GM10248 (cell line): Measurements from ENCODE around the gene CACFD1.

Source experiments
- CTCF ChIA-PET: fragments of 300-600 bp; sonication (Branson Sonifier 250); formaldehyde crosslinking; extraction: SDS; loops from one replicate; lab custom pipeline; 2021; ENCODE audit warnings: antibody characterized with exemption; lab: Yijun Ruan, JAX
- POLR2A ChIA-PET: fragments of 350-650 bp; sonication (Branson Sonifier 250); formaldehyde crosslinking; extraction: SDS; loops from one replicate; lab custom pipeline; 2020; ENCODE audit warnings: antibody characterized with exemption; lab: Yijun Ruan, JAX
- DNase-seq: peaks from one replicate; pipeline ENCODE4 v3.0.0; 2012; ENCODE audit errors: extremely low spot score
- CTCF ChIP-seq: IDR thresholded peaks from 2 replicates; pipeline ENCODE4 v1.5.1; 2012; ENCODE audit warnings: mild to moderate bottlenecking, low read depth; ENCODE audit errors: extremely low read depth, missing control alignments, control extremely low read depth

The CACFD1 gene

GRCh38 chr9:133437753-133438531 is 21.8 kb upstream of the CACFD1 start:
- POLR2A ChIA-PET, result no interaction called here
- peak; percentile 69 for DNase-seq
- CTCF ChIA-PET, result interaction anchor here (0.9 to 1.4 kb wide), 5 partner anchors 16 to 49 kb away, joined by 3 to 5 read pairs (median 3); partner anchors contain the start of gene ADAMTS13
- TF ChIP-seq CTCF, result peak; percentile 38

GRCh38 chr9:133439337-133439736 is 20.4 kb upstream of the CACFD1 start:
- DNase-seq, result no peak
- POLR2A ChIA-PET, result no interaction called here
- CTCF ChIA-PET, result interaction anchor here (1.6 kb wide), 1 partner anchor 9 kb away, joined by 4 read pairs; no protein-coding TSS in a partner anchor
- no peak for TF ChIP-seq CTCF

- DNase-seq, result peak; percentile 85
- ChIA-PET POLR2A (no interaction called here), CTCF (interaction anchor here (1.6 kb wide), 1 partner anchor 11 kb away, joined by 4 read pairs; no protein-coding TSS in a partner anchor)
- no peak for TF ChIP-seq CTCF
Observed at GRCh38 chr9:133440874-133441273, 18.9 kb upstream of the CACFD1 start.

GRCh38 chr9:133441571-133441970 is 18.2 kb upstream of the CACFD1 start:
- TF ChIP-seq CTCF, result no peak
- ChIA-PET POLR2A (no interaction called here), CTCF (no interaction called here)
- no peak for DNase-seq

- ChIA-PET POLR2A (no interaction called here), CTCF (interaction anchor here (1.0 to 1.1 kb wide), 3 partner anchors 13 to 300 kb away, joined by 3 to 4 read pairs (median 3); no protein-coding TSS in a partner anchor)
- no peak for DNase-seq
- TF ChIP-seq CTCF, result no peak
Observed at GRCh38 chr9:133443248-133443647, 16.5 kb upstream of the CACFD1 start.

- no peak for DNase-seq
- no peak for TF ChIP-seq CTCF
- CTCF ChIA-PET, result interaction anchor here (1.0 to 1.1 kb wide), 3 partner anchors 14 to 299 kb away, joined by 3 to 4 read pairs (median 3); no protein-coding TSS in a partner anchor
- POLR2A ChIA-PET, result interaction anchor here (0.5 kb wide), 1 partner anchor 15 kb away, joined by 4 read pairs; no protein-coding TSS in a partner anchor
Observed at GRCh38 chr9:133443982-133444381, 15.8 kb upstream of the CACFD1 start.
